ENCODE measurements around the gene HDAC5. TPM values are rescaled to one million over a fixed set of nuclear protein-coding genes. Genes with fewer than 3 reads are reported as not detected.

HDAC5 gene
- total RNA-seq, 4 donors from 2014 or later: 31.1 to 135 (median 68.0) TPM

GRCh38 chr17:44093231-44093900, 30.1 kb downstream of the HDAC5 start:
- no peaks in the 10 kb centered on the region for H3K9me3 ChIP-seq
- H3K4me1 ChIP-seq: peaks cover 32 to 44% (median 33%) of the 10 kb centered on the region in 3 donors
- H3K36me3 ChIP-seq: peaks cover 28 to 59% (median 29%) of the 10 kb centered on the region in 3 donors
- no peak overlapping the region for H3K27ac ChIP-seq
- intact Hi-C loops (cut with DNase I): no loop called here
- no peak overlapping the region for H3K4me3 ChIP-seq
- no peaks in the 10 kb centered on the region for H3K27me3 ChIP-seq
- DNase-seq: no peak
- TF ChIP-seq CTCF (IDR thresholded peaks at IDR 0.05) (no peak), POLR2A (IDR thresholded peaks at IDR 0.05) (no peak)
- 86 to 90% methylated on average over 8 to 15 of the region's 21 CpGs for WGBS, 2 donors

- H3K27me3 ChIP-seq: no peaks in the 10 kb centered on the region
- peaks cover 25 to 44% (median 28%) of the 10 kb centered on the region in 3 donors for H3K4me1 ChIP-seq
- DNase-seq: no peak
- WGBS, 2 donors: 92 to 95% methylated on average over 3 of the region's 11 CpGs
- no peak overlapping the region for H3K27ac ChIP-seq
- H3K36me3 ChIP-seq: peaks cover 28 to 72% (median 33%) of the 10 kb centered on the region in 3 donors
- intact Hi-C loops (cut with DNase I): no loop called here
- TF ChIP-seq POLR2A (IDR thresholded peaks at IDR 0.05) (no peak), CTCF (IDR thresholded peaks at IDR 0.05) (no peak)
- no peak overlapping the region for H3K4me3 ChIP-seq
- no peaks in the 10 kb centered on the region for H3K9me3 ChIP-seq
These were observed 31.4 kb downstream of the HDAC5 start for GRCh38 chr17:44092051-44092450.

- no peak for TF ChIP-seq POLR2A (IDR thresholded peaks at IDR 0.05)
- TF ChIP-seq CTCF (IDR thresholded peaks at IDR 0.05): no peak
- intact Hi-C loops (cut with DNase I): no loop called here
- peaks cover 20 to 44% (median 24%) of the 10 kb centered on the region in 3 donors for H3K4me1 ChIP-seq
- H3K36me3 ChIP-seq: peaks cover 29 to 78% (median 34%) of the 10 kb centered on the region in 3 donors
- no peaks in the 10 kb centered on the region for H3K27me3 ChIP-seq
- 88 to 89% methylated on average over 5 to 8 of the region's 14 CpGs for WGBS, 2 donors
- no peak overlapping the region for H3K4me3 ChIP-seq
- H3K27ac ChIP-seq: no peak overlapping the region
- no peak for DNase-seq
- H3K9me3 ChIP-seq: no peaks in the 10 kb centered on the region
These were observed 32.0 kb downstream of the HDAC5 start for GRCh38 chr17:44091200-44091997.

- Histone ChIP-seq H3K27me3 (no peaks in the 10 kb centered on the region), H3K36me3 (peaks cover 34 to 100% (median 47%) of the 10 kb centered on the region in 3 donors), H3K9me3 (no peaks in the 10 kb centered on the region), H3K4me3 (no peak overlapping the region), H3K4me1 (peaks cover 7 to 27% (median 9%) of the 10 kb centered on the region in 3 donors), H3K27ac (no peak overlapping the region)
- WGBS, 2 donors: 80 to 90% methylated on average over 2 of the region's 16 CpGs
- intact Hi-C loops (cut with DNase I): no loop called here
- no peak for TF ChIP-seq CTCF (IDR thresholded peaks at IDR 0.05)
- no peak for TF ChIP-seq POLR2A (IDR thresholded peaks at IDR 0.05)
- DNase-seq: no peak
These were observed 35.2 kb downstream of the HDAC5 start for GRCh38 chr17:44088254-44088653.

- peak overlapping the region in 3 of 4 donors; percentile 2 to 60 (median 42) for H3K27ac ChIP-seq
These were observed 36.1 kb downstream of the HDAC5 start for GRCh38 chr17:44087319-44087718.

More at GRCh38 chr17:44087319-44087718, 36.1 kb downstream of the HDAC5 start:
- TF ChIP-seq POLR2A (IDR thresholded peaks at IDR 0.05) (no peak), CTCF (IDR thresholded peaks at IDR 0.05) (no peak)
- Histone ChIP-seq H3K4me3 (no peak overlapping the region), H3K36me3 (peaks cover 37 to 100% (median 42%) of the 10 kb centered on the region in 3 donors), H3K27me3 (no peaks in the 10 kb centered on the region), H3K4me1 (peaks cover 7 to 27% (median 9%) of the 10 kb centered on the region in 3 donors), H3K9me3 (no peaks in the 10 kb centered on the region)
- intact Hi-C loops (cut with DNase I): no loop called here
- 38 to 42% methylated on average over 6 to 8 of the region's 8 CpGs for WGBS, 2 donors
- no peak for DNase-seq
